Endothelial cell (in vitro differentiated cells): Measurements from ENCODE around the gene SYTL1. TPM values are rescaled to one million over a fixed set of nuclear protein-coding genes. Genes with fewer than 3 reads are reported as not detected.

Source experiments
- DNase-seq: peaks from one replicate; pipeline ENCODE4 v3.0.0; 2021; ENCODE audit warnings: low spot score
- H3K27ac Mint-ChIP-seq: one replicate; pipeline ENCODE4 v1.8.0; 2021; ENCODE audit warnings: mixed read lengths, inconsistent platforms; ENCODE audit not compliant: unreplicated experiment
- H3K27me3 Mint-ChIP-seq: one replicate; pipeline ENCODE4 v1.8.0; 2021; ENCODE audit warnings: mild to moderate bottlenecking, moderate library complexity, mixed read lengths, inconsistent platforms; ENCODE audit not compliant: unreplicated experiment
- H3K36me3 Mint-ChIP-seq: one replicate; pipeline ENCODE4 v1.8.0; 2021; ENCODE audit warnings: mild to moderate bottlenecking, low read depth, mixed read lengths, inconsistent platforms; ENCODE audit not compliant: unreplicated experiment
- H3K4me1 Mint-ChIP-seq: one replicate; pipeline ENCODE4 v1.8.0; 2021; ENCODE audit warnings: mild to moderate bottlenecking, mixed read lengths, inconsistent platforms; ENCODE audit not compliant: unreplicated experiment
- H3K4me3 Mint-ChIP-seq: one replicate; pipeline ENCODE4 v1.8.0; 2021; ENCODE audit warnings: mild to moderate bottlenecking, mixed read lengths, inconsistent platforms; ENCODE audit not compliant: unreplicated experiment
- H3K9me3 Mint-ChIP-seq: one replicate; pipeline ENCODE4 v1.8.0; 2021; ENCODE audit warnings: mixed read lengths, inconsistent platforms; ENCODE audit not compliant: unreplicated experiment
- CTCF ChIP-seq: fragments of 200-600 bp; sonication (generic); IDR thresholded peaks from one replicate; pipeline ENCODE4 v1.5.0; 2021; ENCODE audit warnings: antibody characterized with exemption; ENCODE audit not compliant: unreplicated experiment
- total RNA-seq: library from RNA; stranded (reverse); fragmentation: NEBNext Ultra II Directional; extraction: Animal tissue kit (Norgen Biotek cat#: 25700); gene quantifications from one replicate; pipeline ENCODE4 v1.2.1, GENCODE V29; 2021; ENCODE audit not compliant: unreplicated experiment

Gene SYTL1
- total RNA-seq, 1 donor from 2014 or later, result 1.3 TPM

- DNase-seq, result no peak
- peaks cover 9% of the 10 kb centered on the region for H3K4me1 Mint-ChIP-seq
- peaks cover 25% of the 10 kb centered on the region for H3K36me3 Mint-ChIP-seq
- no peak for TF ChIP-seq CTCF
- no peak overlapping the region for H3K27ac Mint-ChIP-seq
- peaks cover 6% of the 10 kb centered on the region for H3K27me3 Mint-ChIP-seq
- H3K4me3 Mint-ChIP-seq, result peak overlapping the region; percentile 79
- H3K9me3 Mint-ChIP-seq, result no peaks in the 10 kb centered on the region
These were observed 8.0 kb upstream of the SYTL1 start for GRCh38 chr1:27333717-27334279.

- Mint-ChIP-seq H3K9me3 (no peaks in the 10 kb centered on the region), H3K36me3 (peaks cover 25% of the 10 kb centered on the region), H3K27ac (no peak overlapping the region), H3K27me3 (peaks cover 15% of the 10 kb centered on the region), H3K4me3 (no peak overlapping the region), H3K4me1 (peaks cover 19% of the 10 kb centered on the region)
- TF ChIP-seq CTCF, result no peak
- DNase-seq, result no peak
These were observed 6.1 kb upstream of the SYTL1 start for GRCh38 chr1:27335506-27336422.

- no peak for DNase-seq
- no peak for TF ChIP-seq CTCF
- no peak overlapping the region for H3K27ac Mint-ChIP-seq
- H3K9me3 Mint-ChIP-seq, result no peaks in the 10 kb centered on the region
- peaks cover 25% of the 10 kb centered on the region for H3K36me3 Mint-ChIP-seq
- no peak overlapping the region for H3K4me3 Mint-ChIP-seq
- peaks cover 14% of the 10 kb centered on the region for H3K27me3 Mint-ChIP-seq
- H3K4me1 Mint-ChIP-seq, result peaks cover 24% of the 10 kb centered on the region
These were observed 5.1 kb upstream of the SYTL1 start for GRCh38 chr1:27336756-27337155.

DNA sequence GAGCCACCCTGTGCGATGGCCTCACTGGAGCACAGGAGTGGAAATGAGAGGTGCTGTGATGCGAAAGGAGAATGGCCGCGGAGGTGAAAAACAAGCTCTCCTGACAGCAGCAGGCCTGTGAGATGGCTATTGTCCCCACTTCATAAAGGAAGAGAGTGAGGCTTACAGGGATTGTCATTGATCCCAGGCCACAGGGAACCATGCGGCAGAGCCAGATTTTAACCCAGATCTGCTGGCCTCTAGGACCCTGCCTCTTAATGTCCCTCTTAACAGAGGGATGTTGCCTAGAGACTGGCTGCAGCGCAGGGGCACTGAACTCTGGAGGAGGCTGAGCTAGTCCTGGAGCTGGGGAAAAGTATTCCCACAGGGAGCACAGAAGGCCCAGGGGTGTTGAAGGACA lies 3.1 kb upstream of the SYTL1 start:
- Mint-ChIP-seq H3K4me1 (peaks cover 32% of the 10 kb centered on the region), H3K27ac (no peak overlapping the region), H3K27me3 (peaks cover 15% of the 10 kb centered on the region), H3K4me3 (no peak overlapping the region), H3K9me3 (no peaks in the 10 kb centered on the region), H3K36me3 (peaks cover 17% of the 10 kb centered on the region)
- no peak for DNase-seq
- TF ChIP-seq CTCF, result no peak

- Mint-ChIP-seq H3K4me1 (peaks cover 32% of the 10 kb centered on the region), H3K9me3 (no peaks in the 10 kb centered on the region), H3K4me3 (peak overlapping the region; percentile 0), H3K36me3 (peaks cover 13% of the 10 kb centered on the region), H3K27me3 (peaks cover 13% of the 10 kb centered on the region), H3K27ac (no peak overlapping the region)
- no peak for DNase-seq
- TF ChIP-seq CTCF, result no peak
These were observed 2.6 kb upstream of the SYTL1 start for GRCh38 chr1:27339213-27339612.
